GM23248 (cell line): ENCODE results near the gene NPHP4. TPM values are rescaled to one million over a fixed set of nuclear protein-coding genes. Genes with fewer than 3 reads are reported as not detected.

Source experiments
- DNase-seq: peaks from one replicate; pipeline ENCODE4 v3.0.0-alpha.2; 2015
- H2AFZ ChIP-seq: fragments of 200-600 bp; sonication (generic); 2 replicates; pipeline ENCODE4 v1.6.1; 2016; ENCODE audit warnings: antibody characterized with exemption
- H3F3A ChIP-seq: fragments of 200-600 bp; sonication (generic); 2 replicates; pipeline ENCODE4 v1.6.1; 2016; ENCODE audit warnings: mild to moderate bottlenecking, antibody characterized with exemption, mixed run types; ENCODE audit not compliant: insufficient read depth
- H3K27ac ChIP-seq: fragments of 200-600 bp; sonication (generic); 2 replicates; pipeline ENCODE4 v1.5.1; 2016; ENCODE audit warnings: mild to moderate bottlenecking
- H3K27me3 ChIP-seq: fragments of 200-600 bp; sonication (generic); replicated peaks from 2 replicates; pipeline ENCODE4 v1.6.1; 2016; ENCODE audit warnings: mild to moderate bottlenecking; ENCODE audit not compliant: insufficient read depth
- H3K36me3 ChIP-seq: fragments of 200-600 bp; sonication (generic); 2 replicates; pipeline ENCODE4 v1.6.1; 2016; ENCODE audit warnings: low read depth, mild to moderate bottlenecking
- H3K4me1 ChIP-seq: fragments of 200-600 bp; sonication (generic); 2 replicates; pipeline ENCODE4 v1.6.1; 2016; ENCODE audit warnings: mild to moderate bottlenecking; ENCODE audit not compliant: insufficient read depth
- H3K4me2 ChIP-seq: fragments of 200-600 bp; sonication (generic); one replicate; pipeline ENCODE4 v1.6.1; 2016; ENCODE audit warnings: mild to moderate bottlenecking; ENCODE audit not compliant: unreplicated experiment
- H3K4me3 ChIP-seq: fragments of 200-600 bp; sonication (generic); 2 replicates; pipeline ENCODE4 v1.5.1; 2016; ENCODE audit warnings: mild to moderate bottlenecking
- H3K79me2 ChIP-seq: fragments of 200-600 bp; sonication (generic); 2 replicates; pipeline ENCODE4 v1.6.1; 2016; ENCODE audit warnings: mild to moderate bottlenecking; ENCODE audit not compliant: insufficient read depth
- H3K9ac ChIP-seq: fragments of 200-600 bp; sonication (generic); 2 replicates; pipeline ENCODE4 v1.6.1; 2016; ENCODE audit warnings: mild to moderate bottlenecking
- H3K9me2 ChIP-seq: fragments of 200-600 bp; sonication (generic); 2 replicates; pipeline ENCODE4 v1.6.1; 2016; ENCODE audit warnings: mixed run types, mild to moderate bottlenecking, moderate library complexity; ENCODE audit not compliant: insufficient read depth
- H3K9me3 ChIP-seq: fragments of 200-600 bp; sonication (generic); one replicate; pipeline ENCODE4 v1.6.1; 2017; ENCODE audit warnings: low read depth
- H4K20me1 ChIP-seq: fragments of 200-600 bp; sonication (generic); 2 replicates; pipeline ENCODE4 v1.6.0; 2016; ENCODE audit not compliant: insufficient read depth
- EZH2 ChIP-seq: fragments of 200-600 bp; sonication (generic); IDR thresholded peaks from 2 replicates; pipeline ENCODE4 v1.6.1; 2018; ENCODE audit warnings: antibody characterized with exemption, mild to moderate bottlenecking; ENCODE audit not compliant: insufficient read depth, poor library complexity, severe bottlenecking
- EZH2phosphoT487 ChIP-seq: fragments of 200-600 bp; sonication (generic); IDR thresholded peaks from 2 replicates; pipeline ENCODE4 v1.6.1; 2018; ENCODE audit warnings: antibody characterized with exemption, moderate library complexity, mild to moderate bottlenecking, low read depth; ENCODE audit not compliant: insufficient read depth
- WGBS, 2 experiments: methylation state at CpG; one replicate each; pipeline ENCODE4 v1.1.6; 2015 to 2017; ENCODE audit warnings: low lambda C conversion rate in 2 of 2, low coverage in 1 of 2; ENCODE audit errors: missing lambda C conversion rate in 2 of 2; 5-methylcytosine and 5-hydroxymethylcytosine counted together
- in situ Hi-C: fragments of 300-500 bp; cut with MboI; formaldehyde crosslinking; loops from 2 replicates; pipeline ENCODE4 v1.15.0; 2020
- polyA plus RNA-seq: library from polyadenylated mRNA; unstranded; fragments of >200 nt; fragmentation: Nextera tagmentation; extraction: Ambion mirVana; gene quantifications from 2 replicates; pipeline ENCODE4 v1.2.1, GENCODE V29; 2016
- total RNA-seq: library from RNA; depleted of rRNA; stranded (reverse); fragments of >200 nt; shearing (Covaris generic); gene quantifications from 2 replicates; pipeline ENCODE4 v1.2.3, GENCODE V29; 2014

The NPHP4 gene
- total and polyA plus RNA-seq, 2 experiments from 2014 or later: 4.0 to 4.2 TPM

DNA sequence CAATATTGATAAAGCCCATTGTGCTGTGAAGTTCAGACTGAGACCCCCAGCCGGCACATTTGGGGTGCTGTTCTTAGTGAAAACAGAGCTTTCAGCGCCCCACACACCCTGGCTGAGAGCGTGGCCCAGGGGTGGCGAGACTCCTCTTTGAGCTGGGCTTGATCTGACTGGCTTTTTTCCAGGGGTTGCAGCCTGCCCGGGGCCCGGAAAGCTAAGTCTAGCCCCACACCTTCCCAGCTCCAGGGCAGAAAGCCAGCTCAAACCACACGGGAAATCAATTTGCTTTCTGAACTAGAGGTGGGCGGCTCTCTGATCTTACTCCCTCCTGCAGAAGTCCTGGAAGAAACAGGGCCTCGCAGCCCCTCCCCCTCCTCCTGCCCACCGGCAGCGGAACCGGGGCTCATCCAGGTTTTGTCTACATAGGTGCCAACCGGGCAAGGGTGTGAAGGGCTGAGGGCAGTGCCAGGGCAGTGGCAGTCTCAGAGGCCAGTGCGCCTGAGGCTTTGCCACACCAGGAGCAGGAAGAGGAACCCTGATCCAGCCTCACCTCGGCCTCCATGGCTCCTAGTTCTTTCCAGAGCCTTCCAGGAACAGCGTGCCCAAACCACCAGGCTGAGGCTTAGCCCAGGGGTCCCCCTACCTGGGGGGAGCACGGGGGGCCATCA lies 155.3 kb downstream of the NPHP4 start:
- TF ChIP-seq EZH2: no peak
- no peak for TF ChIP-seq EZH2phosphoT487
- H3K27ac ChIP-seq: no peak overlapping the region
- H3K79me2 ChIP-seq: no peaks in the 10 kb centered on the region
- H3K4me1 ChIP-seq: no peaks in the 10 kb centered on the region
- no peak overlapping the region for H3K4me3 ChIP-seq
- no peak for DNase-seq
- H2AFZ ChIP-seq: no peak overlapping the region
- H3K9me2 ChIP-seq: no peaks in the 10 kb centered on the region
- WGBS, 2 experiments: 16 to 20% methylated on average over 17 of the region's 17 CpGs
- in situ Hi-C loops: no loop called here
- H3K4me2 ChIP-seq: no peak overlapping the region
- no peaks in the 10 kb centered on the region for H3F3A ChIP-seq
- H3K36me3 ChIP-seq: no peaks in the 10 kb centered on the region
- no peaks in the 10 kb centered on the region for H3K27me3 ChIP-seq
- no peak overlapping the region for H3K9ac ChIP-seq
- H4K20me1 ChIP-seq: no peaks in the 10 kb centered on the region
- H3K9me3 ChIP-seq: no peaks in the 10 kb centered on the region

DNA sequence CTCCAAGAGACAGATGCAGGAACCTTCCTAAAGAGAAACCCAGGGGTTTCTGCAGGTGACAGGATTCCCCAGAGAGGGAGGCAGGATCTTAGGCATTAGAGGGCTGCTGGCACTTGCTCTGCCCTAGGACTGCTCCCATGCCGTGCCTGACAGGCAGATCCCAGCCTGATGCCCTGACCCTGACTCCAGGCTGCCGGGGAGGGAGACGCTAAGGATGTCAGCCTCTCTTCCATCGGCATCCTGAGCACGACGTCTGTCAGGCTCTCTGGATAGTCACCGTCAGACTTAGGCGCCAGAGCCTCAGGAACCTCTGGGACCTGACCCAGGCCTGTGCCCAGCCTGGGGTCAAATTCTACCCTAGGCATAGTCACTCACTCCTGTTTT lies 157.1 kb downstream of the NPHP4 start:
- Histone ChIP-seq H3F3A (no peaks in the 10 kb centered on the region), H3K9me3 (no peaks in the 10 kb centered on the region), H4K20me1 (no peaks in the 10 kb centered on the region), H3K27me3 (no peaks in the 10 kb centered on the region), H3K9me2 (no peaks in the 10 kb centered on the region), H3K4me1 (no peaks in the 10 kb centered on the region), H3K4me2 (no peak overlapping the region), H3K4me3 (no peak overlapping the region), H3K9ac (no peak overlapping the region), H3K79me2 (no peaks in the 10 kb centered on the region), H2AFZ (no peak overlapping the region), H3K36me3 (no peaks in the 10 kb centered on the region), H3K27ac (no peak overlapping the region)
- in situ Hi-C loops: no loop called here
- TF ChIP-seq EZH2phosphoT487: no peak
- TF ChIP-seq EZH2: no peak
- DNase-seq: no peak
- 42 to 44% methylated on average over 8 of the region's 8 CpGs for WGBS, 2 experiments

DNA sequence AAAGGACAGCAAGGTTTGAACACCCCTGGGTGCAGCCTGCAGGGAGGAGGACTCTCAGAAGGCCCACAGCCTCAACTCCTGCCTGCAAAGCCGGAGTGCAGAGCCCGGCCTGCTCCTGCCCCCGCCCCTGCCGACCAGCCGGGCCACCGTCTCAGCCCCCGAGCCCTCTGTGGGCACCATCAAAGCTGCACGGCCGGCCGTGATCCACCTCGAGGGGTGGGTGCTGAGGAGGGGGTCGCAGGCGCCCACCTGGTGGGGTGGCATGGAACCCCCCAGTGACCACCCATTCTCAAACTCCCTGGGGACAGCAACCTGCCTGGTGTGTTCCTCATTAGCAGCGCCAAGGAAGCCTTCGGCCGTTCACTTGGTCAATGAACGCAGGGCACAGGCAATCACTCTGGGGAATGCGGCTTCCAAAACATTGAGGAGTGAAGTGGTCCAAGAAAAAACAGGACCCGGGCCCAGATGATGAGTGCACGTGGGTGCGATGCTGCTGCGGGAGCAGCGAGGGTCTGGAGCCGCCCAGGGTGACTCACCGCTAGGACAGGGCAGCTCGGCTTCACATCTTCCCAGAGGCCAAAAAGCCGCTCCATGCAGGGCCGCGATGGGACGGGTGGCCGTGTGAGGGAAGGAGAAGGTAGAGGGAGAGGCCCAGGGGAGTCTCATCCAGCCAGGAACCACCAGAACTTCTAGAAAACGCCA lies 157.6 kb downstream of the NPHP4 start:
- no peak for TF ChIP-seq EZH2phosphoT487
- 55 to 62% methylated on average over 28 to 32 of the region's 32 CpGs for WGBS, 2 experiments

DNA sequence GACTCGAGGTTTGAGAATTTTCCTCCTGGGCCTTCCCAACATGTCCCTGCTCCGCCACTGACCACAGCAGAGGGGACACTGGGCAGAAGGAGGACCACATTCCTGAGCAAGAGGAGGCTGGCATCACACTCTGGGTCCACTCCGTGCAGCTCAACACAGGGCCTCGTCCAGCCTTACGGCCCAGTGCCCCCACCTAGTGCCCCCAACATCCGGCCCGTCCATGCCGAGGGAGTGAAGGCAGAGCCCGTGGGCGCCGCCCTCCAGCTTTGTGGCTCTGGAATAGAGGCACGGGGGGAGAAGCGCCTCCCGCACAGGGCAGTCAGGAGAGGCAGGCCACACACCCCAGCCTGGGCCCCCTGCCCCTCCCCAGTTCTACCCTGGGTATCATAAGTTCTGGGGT lies 158.3 kb downstream of the NPHP4 start:
- H3K4me2 ChIP-seq: no peak overlapping the region
- H3K36me3 ChIP-seq: no peaks in the 10 kb centered on the region
- H3K9me2 ChIP-seq: no peaks in the 10 kb centered on the region
- no peaks in the 10 kb centered on the region for H4K20me1 ChIP-seq
- no peak overlapping the region for H2AFZ ChIP-seq
- no peak overlapping the region for H3K9ac ChIP-seq
- no peaks in the 10 kb centered on the region for H3K79me2 ChIP-seq
- no peak overlapping the region for H3K27ac ChIP-seq
- no peaks in the 10 kb centered on the region for H3K27me3 ChIP-seq
- no peaks in the 10 kb centered on the region for H3F3A ChIP-seq
- no peak overlapping the region for H3K4me3 ChIP-seq
- in situ Hi-C loops: no loop called here
- H3K9me3 ChIP-seq: no peaks in the 10 kb centered on the region
- TF ChIP-seq EZH2: no peak
- TF ChIP-seq EZH2phosphoT487: no peak
- 59 to 62% methylated on average over 13 to 14 of the region's 14 CpGs for WGBS, 2 experiments
- no peak for DNase-seq
- H3K4me1 ChIP-seq: no peaks in the 10 kb centered on the region

More for the DNA sequence above, 157.6 kb downstream of the NPHP4 start:
- no peak overlapping the region for H3K4me2 ChIP-seq
- no peaks in the 10 kb centered on the region for H3K9me2 ChIP-seq
- no peaks in the 10 kb centered on the region for H3K9me3 ChIP-seq
- no peaks in the 10 kb centered on the region for H3K36me3 ChIP-seq
- no peak overlapping the region for H2AFZ ChIP-seq
- no peaks in the 10 kb centered on the region for H3K27me3 ChIP-seq
- H3K9ac ChIP-seq: no peak overlapping the region
- H3F3A ChIP-seq: no peaks in the 10 kb centered on the region
- H3K79me2 ChIP-seq: no peaks in the 10 kb centered on the region
- no peak for DNase-seq
- in situ Hi-C loops: no loop called here
- H3K4me1 ChIP-seq: no peaks in the 10 kb centered on the region
- no peak overlapping the region for H3K27ac ChIP-seq
- no peaks in the 10 kb centered on the region for H4K20me1 ChIP-seq
- no peak overlapping the region for H3K4me3 ChIP-seq
